Panc1 (cell line): ENCODE results near the gene FGA. TPM values are rescaled to one million over a fixed set of nuclear protein-coding genes. Genes with fewer than 3 reads are reported as not detected.

Source experiments
- ATAC-seq: fragments of 200-7000 bp; cut with Tn5 transposase; 2 replicates; pipeline ENCODE4 v1.9.1; 2020; ENCODE audit warnings: mild to moderate bottlenecking, moderate library complexity
- BruUV-seq: library from RNA; stranded (reverse); fragments of 400-500 nt; replicated peaks from 2 replicates; lab custom pipeline; 2021; lab: Mats Ljungman, UMichigan
- CTCF ChIA-PET: fragments of 300-600 bp; sonication (Branson Sonifier 250); formaldehyde crosslinking; loops from one replicate; lab custom pipeline; 2022; ENCODE audit warnings: antibody characterized with exemption; lab: Charles Lee
- POLR2A ChIA-PET: fragments of 300-600 bp; sonication (Branson Sonifier 250); formaldehyde crosslinking; loops from one replicate; lab custom pipeline; 2022; ENCODE audit warnings: antibody characterized with exemption; lab: Charles Lee
- DNase-seq: peaks from one replicate; pipeline ENCODE4 v3.0.0-alpha.2; 2010; ENCODE audit warnings: low read depth, low spot score
- H3K27ac ChIP-seq: 2 replicates; pipeline ENCODE4 v1.5.1; 2011; ENCODE audit warnings: mild to moderate bottlenecking, low read length, inconsistent platforms
- H3K27me3 ChIP-seq: fragments of 200-500 bp; sonication (Bioruptor generic); 2 replicates; pipeline ENCODE4 v1.6.0; 2014; ENCODE audit warnings: low read length, inconsistent platforms; ENCODE audit not compliant: control insufficient read depth, insufficient read depth
- H3K36me3 ChIP-seq: fragments of 200-500 bp; sonication (Bioruptor generic); 2 replicates; pipeline ENCODE4 v1.5.1; 2014; ENCODE audit warnings: inconsistent platforms, mild to moderate bottlenecking, low read length, moderate library complexity; ENCODE audit not compliant: control insufficient read depth, insufficient read depth
- H3K4me1 ChIP-seq: 2 replicates; pipeline ENCODE4 v1.5.1; 2011; ENCODE audit warnings: inconsistent platforms, mild to moderate bottlenecking, low read length, moderate library complexity; ENCODE audit not compliant: control insufficient read depth, insufficient read depth
- H3K4me3 ChIP-seq, 2 experiments: 2 replicates each; pipeline ENCODE4 v1.5.1; 2011 to 2012; ENCODE audit warnings: low read depth in 2 of 2, low read length in 2 of 2, mild to moderate bottlenecking in 2 of 2, inconsistent platforms in 1 of 2, moderate library complexity in 1 of 2
- H3K9me3 ChIP-seq: fragments of 200-500 bp; sonication (Bioruptor generic); 2 replicates; pipeline ENCODE4 v1.5.1; 2014; ENCODE audit warnings: low read depth, mild to moderate bottlenecking, inconsistent platforms, low read length, moderate library complexity; ENCODE audit not compliant: control insufficient read depth, insufficient read depth
- POLR2AphosphoS5 ChIP-seq: IDR thresholded peaks from 2 replicates; pipeline ENCODE4 v1.6.1; 2012; ENCODE audit warnings: mild to moderate bottlenecking, low read depth, low read length, moderate library complexity
- SIN3A ChIP-seq: IDR thresholded peaks from 2 replicates; pipeline ENCODE4 v1.6.1; 2012; ENCODE audit warnings: low read depth, mild to moderate bottlenecking, low read length, moderate library complexity, borderline replicate concordance; ENCODE audit not compliant: insufficient read depth
- TCF7L2 ChIP-seq: IDR thresholded peaks from 2 replicates; pipeline ENCODE4 v1.6.1; 2011; ENCODE audit warnings: mild to moderate bottlenecking, low read depth, low read length, inconsistent platforms
- in situ Hi-C: cut with HindIII; loops from 2 replicates; pipeline ENCODE4 v1.10.0; 2016; ENCODE audit warnings: low sequenced_read_pairs, low pct_unique_long_range_greater_than_20kb
- intact Hi-C: fragments of 100-400 bp; cut with micrococcal nuclease; formaldehyde crosslinking; loops from one replicate; pipeline ENCODE4 v1.10.0; 2022; ENCODE audit not compliant: unreplicated experiment
- total RNA-seq: library from RNA; stranded (reverse); gene quantifications from one replicate; pipeline ENCODE4 v1.2.1, GENCODE V29; 2021; ENCODE audit not compliant: unreplicated experiment
- TF ChIP-seq, protein P1 (sequence below), 2 experiments: IDR thresholded peaks; 2 replicates each; pipeline ENCODE4 v1.6.1; 2011 to 2012; ENCODE audit warnings: low read depth in 2 of 2, control low read depth in 1 of 2, low read length in 1 of 2, mild to moderate bottlenecking in 1 of 2, moderate library complexity in 1 of 2; ENCODE audit not compliant: insufficient read depth in 1 of 2
- TF ChIP-seq, protein P2 (sequence below): fragments of 450-650 bp; IDR thresholded peaks from 2 replicates; pipeline ENCODE4 v1.5.1; 2017; ENCODE audit warnings: mild to moderate bottlenecking

Gene FGA
- total RNA-seq, 1 experiment from 2014 or later, result 2.7 TPM

DNA sequence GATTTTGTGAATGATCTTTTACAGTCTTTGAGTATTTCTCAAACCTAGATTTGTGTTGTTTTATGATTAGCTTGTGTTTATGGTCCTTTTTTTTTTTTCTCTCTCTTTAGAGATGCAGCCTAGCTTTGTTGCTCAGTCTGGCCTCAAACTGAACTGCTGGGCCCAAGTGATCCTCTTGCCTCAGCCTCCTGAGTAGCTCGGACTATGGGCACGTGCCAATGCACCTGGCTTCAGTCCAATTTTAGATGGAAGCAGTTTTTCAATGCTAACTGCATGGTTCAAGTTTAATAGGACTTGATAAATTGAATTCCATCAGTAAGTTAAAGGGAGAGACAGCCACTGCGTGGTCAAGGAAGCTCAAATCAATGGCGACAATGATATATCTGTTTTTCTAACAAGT, 25.7 kb upstream of the FGA start:
- ChIA-PET POLR2A (no interaction called here), CTCF (no interaction called here)
- Histone ChIP-seq H3K36me3 (no peaks in the 10 kb centered on the region), H3K4me1 (no peaks in the 10 kb centered on the region), H3K9me3 (no peaks in the 10 kb centered on the region), H3K4me3 (no peak overlapping the region), H3K27ac (no peak overlapping the region), H3K27me3 (no peaks in the 10 kb centered on the region)
- ATAC-seq, result no peak
- no peak for DNase-seq
- no TSS peak for BruUV-seq
- TF ChIP-seq TCF7L2 (no peak), POLR2AphosphoS5 (no peak), SIN3A (no peak)
- TF ChIP-seq, protein P1, sequence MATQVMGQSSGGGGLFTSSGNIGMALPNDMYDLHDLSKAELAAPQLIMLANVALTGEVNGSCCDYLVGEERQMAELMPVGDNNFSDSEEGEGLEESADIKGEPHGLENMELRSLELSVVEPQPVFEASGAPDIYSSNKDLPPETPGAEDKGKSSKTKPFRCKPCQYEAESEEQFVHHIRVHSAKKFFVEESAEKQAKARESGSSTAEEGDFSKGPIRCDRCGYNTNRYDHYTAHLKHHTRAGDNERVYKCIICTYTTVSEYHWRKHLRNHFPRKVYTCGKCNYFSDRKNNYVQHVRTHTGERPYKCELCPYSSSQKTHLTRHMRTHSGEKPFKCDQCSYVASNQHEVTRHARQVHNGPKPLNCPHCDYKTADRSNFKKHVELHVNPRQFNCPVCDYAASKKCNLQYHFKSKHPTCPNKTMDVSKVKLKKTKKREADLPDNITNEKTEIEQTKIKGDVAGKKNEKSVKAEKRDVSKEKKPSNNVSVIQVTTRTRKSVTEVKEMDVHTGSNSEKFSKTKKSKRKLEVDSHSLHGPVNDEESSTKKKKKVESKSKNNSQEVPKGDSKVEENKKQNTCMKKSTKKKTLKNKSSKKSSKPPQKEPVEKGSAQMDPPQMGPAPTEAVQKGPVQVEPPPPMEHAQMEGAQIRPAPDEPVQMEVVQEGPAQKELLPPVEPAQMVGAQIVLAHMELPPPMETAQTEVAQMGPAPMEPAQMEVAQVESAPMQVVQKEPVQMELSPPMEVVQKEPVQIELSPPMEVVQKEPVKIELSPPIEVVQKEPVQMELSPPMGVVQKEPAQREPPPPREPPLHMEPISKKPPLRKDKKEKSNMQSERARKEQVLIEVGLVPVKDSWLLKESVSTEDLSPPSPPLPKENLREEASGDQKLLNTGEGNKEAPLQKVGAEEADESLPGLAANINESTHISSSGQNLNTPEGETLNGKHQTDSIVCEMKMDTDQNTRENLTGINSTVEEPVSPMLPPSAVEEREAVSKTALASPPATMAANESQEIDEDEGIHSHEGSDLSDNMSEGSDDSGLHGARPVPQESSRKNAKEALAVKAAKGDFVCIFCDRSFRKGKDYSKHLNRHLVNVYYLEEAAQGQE (IDR thresholded peaks at IDR 0.05; ENCODE audit: insufficient read depth in 1 of 2, low read depth in 2 of 2, low read length in 1 of 2), result no peak
- TF ChIP-seq, protein P2, sequence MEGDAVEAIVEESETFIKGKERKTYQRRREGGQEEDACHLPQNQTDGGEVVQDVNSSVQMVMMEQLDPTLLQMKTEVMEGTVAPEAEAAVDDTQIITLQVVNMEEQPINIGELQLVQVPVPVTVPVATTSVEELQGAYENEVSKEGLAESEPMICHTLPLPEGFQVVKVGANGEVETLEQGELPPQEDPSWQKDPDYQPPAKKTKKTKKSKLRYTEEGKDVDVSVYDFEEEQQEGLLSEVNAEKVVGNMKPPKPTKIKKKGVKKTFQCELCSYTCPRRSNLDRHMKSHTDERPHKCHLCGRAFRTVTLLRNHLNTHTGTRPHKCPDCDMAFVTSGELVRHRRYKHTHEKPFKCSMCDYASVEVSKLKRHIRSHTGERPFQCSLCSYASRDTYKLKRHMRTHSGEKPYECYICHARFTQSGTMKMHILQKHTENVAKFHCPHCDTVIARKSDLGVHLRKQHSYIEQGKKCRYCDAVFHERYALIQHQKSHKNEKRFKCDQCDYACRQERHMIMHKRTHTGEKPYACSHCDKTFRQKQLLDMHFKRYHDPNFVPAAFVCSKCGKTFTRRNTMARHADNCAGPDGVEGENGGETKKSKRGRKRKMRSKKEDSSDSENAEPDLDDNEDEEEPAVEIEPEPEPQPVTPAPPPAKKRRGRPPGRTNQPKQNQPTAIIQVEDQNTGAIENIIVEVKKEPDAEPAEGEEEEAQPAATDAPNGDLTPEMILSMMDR, result no peak
- intact Hi-C loops (no loop called here), in situ Hi-C loops (no loop called here)

DNA sequence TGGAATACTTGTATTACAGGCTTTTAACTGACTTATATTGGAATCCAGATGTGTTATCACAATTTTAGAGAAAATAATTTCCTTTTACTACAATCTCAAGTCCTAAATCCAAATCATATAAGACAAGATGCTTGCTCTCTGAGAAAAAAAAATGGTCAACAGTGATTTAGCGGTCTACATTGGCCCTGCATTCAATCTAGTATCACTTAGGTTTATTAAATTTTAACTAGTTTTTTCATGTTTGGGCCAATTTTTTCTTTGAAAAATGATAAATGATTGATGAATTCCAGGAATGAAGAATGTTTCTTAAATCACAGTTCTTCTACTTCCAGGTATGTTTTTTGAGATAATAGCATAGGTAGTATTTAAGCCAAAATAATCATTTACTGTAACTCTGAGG, 24.7 kb upstream of the FGA start:
- H3K27me3 ChIP-seq, result no peaks in the 10 kb centered on the region
- in situ Hi-C loops, result no loop called here
- ATAC-seq, result no peak

More for the DNA sequence above, 24.7 kb upstream of the FGA start:
- DNase-seq, result no peak
- Histone ChIP-seq H3K36me3 (no peaks in the 10 kb centered on the region), H3K9me3 (no peaks in the 10 kb centered on the region), H3K4me3 (no peak overlapping the region), H3K4me1 (no peaks in the 10 kb centered on the region), H3K27ac (no peak overlapping the region)
- intact Hi-C loops, result no loop called here
- BruUV-seq, result no TSS peak
- CTCF ChIA-PET, result no interaction called here
- POLR2A ChIA-PET, result no interaction called here
- TF ChIP-seq SIN3A (no peak), TCF7L2 (no peak), POLR2AphosphoS5 (no peak)
- TF ChIP-seq, protein P1 (IDR thresholded peaks at IDR 0.05; ENCODE audit: insufficient read depth in 1 of 2, low read depth in 2 of 2, low read length in 1 of 2), result no peak
- TF ChIP-seq, protein P2, result no peak
